ENCODE measurements around the gene DNAH3.

DNA sequence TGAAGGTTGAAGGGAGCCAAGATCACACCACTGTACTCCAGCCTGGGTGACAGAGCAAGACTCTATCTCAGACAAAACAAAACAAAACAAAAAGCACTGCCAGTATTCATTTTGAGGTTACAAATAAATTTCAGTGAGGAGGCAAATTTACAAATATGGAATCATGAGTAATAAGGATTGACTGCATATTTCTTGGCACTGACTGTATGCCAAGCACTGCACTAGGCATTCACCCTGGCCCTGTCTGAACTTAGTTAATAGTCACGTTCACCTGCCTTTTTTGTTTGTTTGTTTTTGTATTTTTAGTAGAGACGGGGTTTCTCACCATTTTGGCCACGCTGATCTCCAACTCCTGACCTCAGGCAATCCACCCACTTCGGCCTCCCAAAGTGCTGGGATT lies 12.9 kb upstream of the DNAH3 start:
- TF ChIP-seq POLR2AphosphoS5 (IDR thresholded peaks at IDR 0.05; ENCODE audit: borderline replicate concordance, low read depth, low read length) (no peak), EZH2 (IDR thresholded peaks at IDR 0.05) (no peak)

Data from SK-N-MC (cell line).